A549 treated with ZK216348 at 1 μM for 4 hours (cell line): ENCODE measurements around the gene EGR2. TPM values are rescaled to one million over a fixed set of nuclear protein-coding genes. Genes with fewer than 3 reads are reported as not detected.

ENCODE experiments used
- total RNA-seq: library from RNA; stranded (reverse); fragments of 200-300 nt; extraction: Qiagen RNA extraction; gene quantifications from 5 replicates; pipeline ENCODE4 v1.2.3, GENCODE V29; 2022; ENCODE audit warnings: low read depth

Gene EGR2
- total RNA-seq, result 0.26 to 0.54 TPM (median 0.43 TPM) in 5 replicates

DNA sequence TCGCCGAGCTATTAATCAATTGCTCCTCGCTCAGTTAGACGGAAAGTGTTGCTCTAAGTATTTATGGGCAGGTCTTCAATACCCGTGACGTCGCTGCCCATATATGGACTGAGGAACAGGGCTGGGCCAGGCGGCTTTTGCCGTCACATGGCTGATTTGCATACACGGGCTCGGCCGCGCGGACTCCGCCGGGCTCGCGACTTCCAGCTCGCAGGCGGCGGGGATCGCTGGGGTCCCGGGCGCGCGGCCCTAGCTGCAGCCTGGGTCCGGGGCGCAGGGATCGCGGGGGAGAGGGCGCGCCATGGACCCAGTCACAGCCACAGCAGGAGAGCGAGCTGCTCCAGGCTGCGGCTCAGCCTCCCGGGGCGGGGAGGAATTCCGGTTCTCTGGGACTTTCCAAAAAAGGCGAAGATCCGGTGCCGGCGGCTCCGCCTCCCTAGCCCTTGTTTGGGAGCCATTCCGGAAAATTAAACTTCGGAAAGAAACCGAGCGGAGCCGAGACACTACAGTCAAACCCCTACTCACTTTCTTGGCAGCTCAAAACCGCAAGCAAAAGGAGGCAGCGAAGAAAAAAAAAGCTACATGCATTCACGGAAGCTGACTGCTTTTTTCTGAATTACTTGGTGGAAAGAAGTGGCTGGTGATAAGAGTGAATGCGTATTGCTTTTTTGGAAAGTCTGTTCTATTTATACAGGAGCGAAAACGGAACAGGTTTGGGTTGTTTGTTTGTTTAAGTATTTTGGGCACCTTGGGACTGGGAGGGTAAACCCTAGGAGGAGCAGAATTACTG lies at the start of gene EGR2:
Gene EGR2, minus strand, starts transcription at position 36 of the 790 bp plus-strand sequence. CDS start 337 bp downstream, outside the sequence.

DNA sequence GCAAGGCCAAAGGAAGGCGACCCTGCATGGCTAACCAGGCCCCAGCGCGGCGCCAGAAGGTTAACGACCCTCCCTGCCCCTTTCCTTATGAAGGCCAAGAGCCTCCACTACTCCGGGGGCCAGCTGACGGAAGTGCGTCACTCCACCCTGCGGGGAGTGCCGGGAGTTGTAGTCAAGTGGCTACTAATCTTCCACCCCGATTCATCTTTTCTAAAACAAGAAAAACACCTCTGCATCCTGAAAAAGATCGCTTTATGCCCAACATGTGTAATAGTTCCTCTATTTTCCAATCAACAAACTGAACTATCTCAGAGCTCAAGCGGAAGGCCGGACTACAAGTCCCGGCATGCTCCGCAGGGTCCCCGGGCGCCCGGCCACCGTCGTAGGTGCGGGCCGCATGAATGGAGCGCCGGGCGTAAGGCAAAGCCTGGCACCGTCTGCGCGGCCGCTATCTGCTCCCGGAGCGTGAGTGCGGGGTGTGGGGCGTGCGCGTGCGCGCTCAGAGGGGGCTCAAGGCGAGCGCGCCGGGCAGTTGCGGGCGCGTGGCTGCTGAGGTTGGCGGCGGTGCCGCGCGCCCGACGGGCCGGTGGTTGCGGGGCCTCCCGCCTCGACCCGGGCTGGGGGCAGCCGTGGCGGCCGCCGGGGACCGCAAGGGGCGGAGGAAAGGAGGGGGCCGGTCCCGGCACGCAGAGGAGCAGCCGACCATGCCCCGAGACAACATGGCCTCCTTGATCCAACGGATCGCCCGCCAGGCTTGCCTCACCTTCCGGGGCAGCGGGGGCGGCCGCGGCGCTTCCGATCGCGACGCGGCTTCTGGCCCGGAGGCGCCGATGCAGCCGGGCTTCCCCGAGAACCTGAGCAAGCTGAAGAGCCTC lies 11.6 kb downstream of the EGR2 start, which contains the start of gene ADO:
Gene ADO, plus strand, starts transcription at position 365 of the 875 bp plus-strand sequence. Its CDS starts 340 bp downstream, at position 705.

Other genes with a start within 250 kb of the EGR2 start
- 12.0 to 23.2 TPM (median 20.0 TPM) in 5 replicates for gene ADO, start 11.6 kb downstream of the EGR2 start, total RNA-seq